Right renal pelvis (tissue), 4 donors: ENCODE results near the gene CLEC2B. TPM values are rescaled to one million over a fixed set of nuclear protein-coding genes. Genes with fewer than 3 reads are reported as not detected.

Experiments
- DNase-seq, 4 donors: peaks; one replicate each; pipeline ENCODE4 v3.0.0-alpha.2; 2013; ENCODE audit warnings: low read depth in 4 of 4, low spot score in 3 of 4, missing footprints in 1 of 4
- polyA plus RNA-seq, 4 donors: library from polyadenylated mRNA; unstranded; fragments of 120-200 nt; gene quantifications; one replicate each; pipeline ENCODE4 v1.2.1, GENCODE V29; 2013; ENCODE audit not compliant: insufficient read length in 4 of 4

Gene CLEC2B
- polyA plus RNA-seq, 4 donors: 1.9 to 4.3 (median 3.3) TPM

DNA sequence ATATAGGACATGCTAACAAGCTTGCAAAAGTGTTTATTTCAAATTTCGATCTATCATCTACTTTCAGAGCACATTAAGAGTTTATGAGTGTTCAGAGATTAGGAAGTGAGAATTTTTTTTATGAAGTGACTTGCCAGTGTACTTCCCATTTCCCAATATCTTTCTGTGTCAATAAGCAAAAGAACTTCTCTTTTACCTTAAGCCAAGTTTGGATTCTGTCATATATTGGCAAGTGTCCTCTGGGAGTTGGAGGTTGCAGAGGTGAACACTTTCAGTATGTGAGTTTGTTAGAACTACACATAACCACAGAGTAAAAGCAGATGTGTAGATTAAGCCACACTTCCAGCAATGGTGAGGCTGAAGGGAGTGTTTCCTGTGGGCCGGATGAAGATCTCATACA is 58.5 kb downstream of the CLEC2B start:
- no peak for DNase-seq

DNA sequence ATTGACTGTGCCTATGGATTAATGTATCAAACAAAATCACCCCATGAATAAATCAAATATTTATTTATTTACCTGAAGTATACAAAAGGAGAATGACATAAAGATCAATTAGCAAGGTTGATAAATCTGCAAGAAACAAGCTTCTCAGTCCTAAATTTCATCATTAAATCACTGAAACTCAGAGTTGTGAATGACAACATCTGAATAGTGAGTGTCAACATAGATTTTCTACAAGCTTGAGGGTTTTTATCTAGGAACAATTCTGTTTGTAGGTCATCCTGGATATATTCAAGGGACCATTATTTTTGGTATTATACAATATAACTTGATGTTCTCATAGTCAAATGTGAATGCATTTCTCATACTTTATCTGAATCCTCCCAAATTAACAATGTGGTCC is 59.3 kb downstream of the CLEC2B start:
- DNase-seq: no peak

DNA sequence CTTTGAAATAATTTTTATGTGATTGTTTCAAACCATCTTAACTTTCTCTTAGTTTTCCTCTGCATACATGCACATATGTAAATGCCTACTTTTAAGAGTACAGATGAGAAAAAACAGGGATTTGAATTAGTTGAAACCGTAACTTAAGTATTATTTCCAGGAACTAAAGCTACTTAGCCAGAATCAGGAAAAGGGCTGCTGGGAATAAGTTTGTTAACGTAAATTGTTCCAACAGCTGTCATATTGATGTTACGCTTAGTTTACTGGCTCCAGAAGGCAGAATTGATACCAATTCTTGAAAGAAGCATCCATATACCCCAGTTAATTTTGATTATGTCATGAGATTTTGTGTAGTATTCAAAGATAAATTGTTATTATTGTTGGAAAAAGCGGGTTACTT is 59.8 kb downstream of the CLEC2B start:
- DNase-seq: no peak

DNA sequence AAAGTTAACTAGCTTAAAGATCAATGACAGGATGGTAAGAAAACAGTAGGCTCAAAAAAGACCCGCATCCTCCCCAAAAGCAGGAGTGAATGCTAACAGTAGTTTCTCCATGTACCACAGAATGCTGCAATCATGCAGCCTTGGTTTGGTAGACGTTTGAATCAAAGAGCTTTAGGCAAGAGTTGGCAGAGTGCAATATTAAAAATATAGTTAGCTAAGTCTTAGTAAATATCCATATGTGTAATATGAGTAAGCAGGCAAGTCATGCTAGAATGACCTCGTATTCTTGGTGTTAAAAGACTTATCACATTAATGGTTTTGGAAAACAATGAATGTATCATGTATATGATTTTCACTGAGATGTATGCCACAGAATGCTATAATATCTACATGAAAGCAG is 60.6 kb downstream of the CLEC2B start:
- no peak for DNase-seq

DNA sequence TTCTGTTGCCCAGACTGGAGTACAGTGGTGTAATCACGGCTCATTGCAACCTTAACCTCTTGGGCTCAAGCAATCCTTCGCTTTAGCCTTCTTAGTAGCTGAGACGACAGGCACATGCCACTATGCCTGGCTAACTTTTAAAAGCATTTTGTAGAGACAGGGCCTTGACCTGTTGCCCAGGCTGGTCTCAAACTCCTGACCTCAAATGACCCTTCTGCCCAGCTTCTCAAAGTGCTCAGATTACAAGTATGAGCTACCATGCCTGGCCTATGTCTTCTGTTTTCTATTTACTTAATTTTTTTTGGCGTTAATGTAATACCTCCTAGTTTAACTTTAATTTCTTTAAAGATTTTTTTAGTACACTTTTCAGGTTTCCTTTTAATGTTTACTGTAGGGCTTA is 62.4 kb downstream of the CLEC2B start:
- DNase-seq: no peak

DNA sequence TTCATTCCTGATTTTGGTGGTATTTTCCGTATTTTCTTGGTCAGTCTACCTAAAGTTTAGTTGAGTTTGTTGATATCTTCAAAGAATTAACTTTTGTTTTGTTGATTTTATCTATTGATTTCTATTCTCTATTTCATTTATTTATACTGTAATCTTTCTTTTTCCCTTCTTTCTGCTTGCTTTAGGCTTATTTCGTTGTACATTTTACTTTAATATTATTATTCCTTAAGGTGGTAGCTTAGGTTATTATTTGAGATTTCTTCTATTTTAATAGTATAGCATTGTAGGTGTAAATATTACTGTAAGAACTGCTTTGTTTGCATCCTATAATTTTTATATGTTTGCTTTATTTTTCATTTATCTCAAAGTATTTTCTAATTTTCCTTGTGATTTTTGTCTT is 63.3 kb downstream of the CLEC2B start:
- DNase-seq: no peak

Other genes with a start within 250 kb of the CLEC2B start
- 10 to 100 TPM; 10.9 to 21.3 (median 13.9) TPM for gene CLEC2D, start 199.6 kb downstream of the CLEC2B start, polyA plus RNA-seq
- gene CLECL1, start 136.3 kb downstream of the CLEC2B start, polyA plus RNA-seq: under 1 TPM in 2 of 4 donors, not detected in 2; 0.09 to 0.32 TPM
- 1 to 10 TPM; 1.2 to 3.0 (median 2.0) TPM for gene CD69, start 108.5 kb downstream of the CLEC2B start, polyA plus RNA-seq
- 1 to 10 TPM in 1 of 4 donors, under 1 TPM in 3; 0.65 to 1.2 (median 0.82) TPM for gene KLRF1, start 41.9 kb downstream of the CLEC2B start, polyA plus RNA-seq
- gene KLRF2, start 12.1 kb upstream of the CLEC2B start, polyA plus RNA-seq: not detected
- gene CLEC2A, start 63.0 kb upstream of the CLEC2B start, polyA plus RNA-seq: not detected
- 1 to 10 TPM in 2 of 4 donors, under 1 TPM in 2; 0.74 to 1.5 (median 1.1) TPM for gene CLEC12A, start 102.1 kb upstream of the CLEC2B start, polyA plus RNA-seq
- gene CLEC1B, start 129.8 kb upstream of the CLEC2B start, polyA plus RNA-seq: 1 to 10 TPM in 2 of 4 donors, under 1 TPM in 2; 0.60 to 3.3 (median 0.98) TPM
- under 1 TPM in 2 of 4 donors, not detected in 2; 0.05 to 0.08 TPM for gene CLEC12B, start 141.3 kb upstream of the CLEC2B start, polyA plus RNA-seq
- under 1 TPM; 0.19 to 0.53 (median 0.33) TPM for gene CLEC9A, start 161.3 kb upstream of the CLEC2B start, polyA plus RNA-seq
- gene CLEC1A, start 229.6 kb upstream of the CLEC2B start, polyA plus RNA-seq: 1 to 10 TPM; 3.1 to 4.6 (median 3.8) TPM